H1 (cell line): Measurements from ENCODE around the gene CFAP65. TPM values are rescaled to one million over a fixed set of nuclear protein-coding genes. Genes with fewer than 3 reads are reported as not detected.

ENCODE experiments used
- CHD2 ChIP-seq: IDR thresholded peaks from 2 replicates; pipeline ENCODE4 v1.6.1; 2012; ENCODE audit warnings: low read length, improper control_type of control experiment
- CHD7 ChIP-seq: fragments of 300-600 bp; sonication (generic); IDR thresholded peaks from 2 replicates; pipeline ENCODE4 v1.7.1; 2012; ENCODE audit warnings: low read length, moderate library complexity, mild to moderate bottlenecking, inconsistent platforms; ENCODE audit not compliant: insufficient replicate concordance
- EGR1 ChIP-seq: IDR thresholded peaks from 2 replicates; pipeline ENCODE4 v1.6.1; 2011; ENCODE audit warnings: low read depth, low read length, borderline replicate concordance
- EP300 ChIP-seq, 2 experiments: IDR thresholded peaks; 1 replicate in 1 of 2; 2 replicates in 1 of 2; pipeline ENCODE4 v1.6.1; 2011 to 2012; ENCODE audit warnings: low read depth in 2 of 2, low read length in 2 of 2, mild to moderate bottlenecking in 2 of 2, borderline replicate concordance in 1 of 2, inconsistent platforms in 1 of 2, moderate library complexity in 1 of 2
- GABPA ChIP-seq: IDR thresholded peaks from 2 replicates; pipeline ENCODE4 v1.6.1; 2011; ENCODE audit warnings: mild to moderate bottlenecking, low read length, moderate library complexity, borderline replicate concordance; ENCODE audit not compliant: insufficient read depth
- JUN ChIP-seq: IDR thresholded peaks from 2 replicates; pipeline ENCODE4 v1.6.1; 2011; ENCODE audit warnings: low read depth, mild to moderate bottlenecking, improper control_type of control experiment, low read length
- KDM1A ChIP-seq: fragments of 200-600, 300-600 bp; sonication (generic); IDR thresholded peaks from 2 replicates; pipeline ENCODE4 v1.7.1; 2016; ENCODE audit warnings: mild to moderate bottlenecking, low read length, borderline replicate concordance
- RFX5 ChIP-seq: IDR thresholded peaks from 2 replicates; pipeline ENCODE4 v1.6.1; 2011; ENCODE audit warnings: low read depth, low read length, improper control_type of control experiment, borderline replicate concordance
- SAP30 ChIP-seq: fragments of 300-600 bp; sonication (generic); IDR thresholded peaks from 2 replicates; pipeline ENCODE4 v1.7.1; 2012; ENCODE audit warnings: low read length, moderate library complexity, mild to moderate bottlenecking, inconsistent platforms; ENCODE audit not compliant: insufficient read depth, insufficient replicate concordance
- SP2 ChIP-seq: IDR thresholded peaks from 2 replicates; pipeline ENCODE4 v1.6.1; 2012; ENCODE audit warnings: mild to moderate bottlenecking, low read length, inconsistent platforms
- SP4 ChIP-seq: IDR thresholded peaks from 2 replicates; pipeline ENCODE4 v1.6.1; 2012; ENCODE audit warnings: low read length, inconsistent platforms
- ZNF274 ChIP-seq: IDR thresholded peaks from 2 replicates; pipeline ENCODE4 v1.7.0; 2012; ENCODE audit warnings: low read length, borderline replicate concordance; ENCODE audit errors: extremely low read depth
- polyA plus RNA-seq, 7 experiments: library from polyadenylated mRNA; depleted of rRNA in 3 of 7; stranded (reverse) in 5 of 7; unstranded in 2 of 7; fragments of >200 nt in 5 of 7; fragments of 200-250 nt in 2 of 7; gene quantifications; 1 replicate in 5 of 7; 2 replicates in 1 of 7; 4 replicates in 1 of 7; pipeline versions ENCODE4 v1.2.1 to v1.2.3, GENCODE V29; 2011 to 2013; ENCODE audit warnings: missing spikeins in 2 of 7, mixed read lengths in 2 of 7
- total RNA-seq: library from RNA; stranded (reverse); fragmentation: NEBNext Ultra II Directional; extraction: Animal tissue kit (Norgen Biotek cat#: 25700); gene quantifications from 2 replicates; pipeline ENCODE4 v1.2.1, GENCODE V29; 2021

CFAP65 gene
- total and polyA plus RNA-seq, 2 of the 8 experiments (the other 6 are each of a cell fraction or from before 2014, with no cell fraction given), result 0.19 to 0.45 TPM

- TF ChIP-seq CHD7 (no peak), CHD2 (no peak), GABPA (no peak), KDM1A (no peak), EGR1 (no peak), RFX5 (no peak), EP300 (IDR thresholded peaks at IDR 0.05; ENCODE audit: borderline replicate concordance in 1 of 2, low read depth in 2 of 2, low read length in 2 of 2) (no peak), SP4 (no peak), JUN (no peak), SAP30 (no peak), ZNF274 (no peak), SP2 (no peak)
These were observed 24.6 kb downstream of the CFAP65 start (continued) for GRCh38 chr2:219016721-219017120.
